Activated CD4-positive, alpha-beta T cell treated with anti-CD3 and anti-CD28 coated beads, Interleukin-2, Interleukin-6, amounts not matched to agents 100 ng/mL and 50 ng/mL, durations not matched to agents 16 hours and 8 hours (primary cell): ENCODE measurements around the gene MPHOSPH9.
A peak's percentile ranks its signal among the peaks of the same experiment; 100 is the strongest.

Experiments used
- DNase-seq: peaks from one replicate; pipeline ENCODE4 v3.0.0-alpha.2; 2020

MPHOSPH9 gene

DNA sequence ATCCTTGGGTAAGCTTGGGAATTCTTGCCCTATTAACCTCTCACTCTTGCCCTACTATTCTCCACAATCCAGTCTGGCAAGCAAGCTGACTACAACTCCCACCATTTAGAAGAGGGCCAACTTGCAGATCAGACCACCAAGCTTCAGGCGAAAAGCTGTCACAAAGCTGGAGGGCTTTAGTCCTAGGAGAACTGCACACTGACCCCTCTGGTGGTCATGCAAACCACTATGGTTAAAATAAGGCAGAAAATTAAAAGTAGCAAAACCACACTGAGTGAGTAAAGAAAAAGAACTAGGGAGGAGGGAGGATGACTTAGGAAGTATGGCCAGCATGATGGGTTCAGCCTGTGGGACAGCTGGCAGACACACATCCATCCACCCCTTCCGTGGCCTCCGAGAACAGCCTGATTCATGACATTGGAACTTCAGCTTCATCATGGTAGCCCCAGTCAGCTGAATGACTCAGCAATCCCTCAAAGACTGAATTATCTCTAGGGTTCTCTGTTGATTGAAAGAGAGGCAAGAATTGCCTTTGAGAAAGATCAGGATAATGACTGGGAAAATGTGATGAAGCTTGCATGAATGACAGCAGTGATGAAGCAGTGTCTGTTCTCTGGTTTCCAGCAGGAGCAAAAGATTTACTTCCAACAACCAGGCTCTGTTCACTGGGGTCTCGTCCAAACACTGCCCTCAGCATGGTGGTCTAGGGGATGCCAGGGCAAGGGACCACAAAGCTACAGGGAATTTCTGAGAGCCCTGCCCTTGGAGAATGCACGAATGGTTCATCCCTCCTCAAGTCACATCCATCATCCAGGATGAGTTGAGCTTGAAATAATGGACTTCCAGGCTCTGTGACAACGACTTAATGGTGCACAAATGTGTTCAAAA is 106.4 kb downstream of the MPHOSPH9 start:
- no peak for DNase-seq

DNA sequence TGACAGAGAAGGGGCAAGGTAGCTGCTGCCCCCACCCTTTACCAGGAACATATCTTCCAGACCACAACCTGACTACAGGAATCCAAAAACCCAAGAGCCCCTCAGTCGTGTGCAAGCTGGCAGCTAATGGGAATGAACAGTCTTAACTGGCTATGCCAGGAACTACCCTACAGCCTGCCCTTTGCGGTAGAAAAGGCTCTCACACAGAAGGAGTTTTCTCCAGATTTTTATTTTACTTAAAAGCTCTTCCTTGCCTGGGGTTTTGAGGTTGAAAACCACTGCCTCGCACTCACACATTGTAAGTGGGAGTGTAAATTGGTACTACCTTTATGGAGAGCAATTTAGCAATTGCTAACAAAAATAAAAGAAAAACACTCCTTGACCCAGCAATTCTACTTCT is 110.3 kb downstream of the MPHOSPH9 start:
- DNase-seq = no peak

- DNase-seq = no peak
Measured at GRCh38 chr12:123121670-123122069, 111.3 kb downstream of the MPHOSPH9 start.

GRCh38 chr12:123120452-123121166 is 112.3 kb downstream of the MPHOSPH9 start:
- DNase-seq = peak; percentile 38

DNA sequence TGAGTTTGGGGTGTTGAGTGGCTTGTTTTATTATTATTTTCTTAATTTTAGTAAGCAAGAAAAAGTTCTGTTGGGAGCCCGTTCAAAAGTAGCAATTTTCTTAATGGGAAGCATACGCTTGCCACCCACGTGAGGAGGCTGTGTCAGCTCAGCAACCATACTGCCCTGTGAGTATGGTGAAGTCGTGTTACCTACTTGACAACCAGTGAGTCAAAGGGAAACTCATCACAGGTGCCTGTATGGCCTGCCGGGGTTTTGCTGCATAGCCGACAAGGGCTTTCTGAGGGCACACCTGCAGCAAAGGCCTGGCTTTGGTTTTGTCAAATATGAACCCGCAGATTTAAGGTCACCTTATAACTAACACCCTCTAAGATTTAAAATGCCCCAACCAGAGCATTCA is 113.1 kb downstream of the MPHOSPH9 start:
- DNase-seq = peak; percentile 65

GRCh38 chr12:123118497-123118896 is 114.4 kb downstream of the MPHOSPH9 start:
- no peak for DNase-seq

DNA sequence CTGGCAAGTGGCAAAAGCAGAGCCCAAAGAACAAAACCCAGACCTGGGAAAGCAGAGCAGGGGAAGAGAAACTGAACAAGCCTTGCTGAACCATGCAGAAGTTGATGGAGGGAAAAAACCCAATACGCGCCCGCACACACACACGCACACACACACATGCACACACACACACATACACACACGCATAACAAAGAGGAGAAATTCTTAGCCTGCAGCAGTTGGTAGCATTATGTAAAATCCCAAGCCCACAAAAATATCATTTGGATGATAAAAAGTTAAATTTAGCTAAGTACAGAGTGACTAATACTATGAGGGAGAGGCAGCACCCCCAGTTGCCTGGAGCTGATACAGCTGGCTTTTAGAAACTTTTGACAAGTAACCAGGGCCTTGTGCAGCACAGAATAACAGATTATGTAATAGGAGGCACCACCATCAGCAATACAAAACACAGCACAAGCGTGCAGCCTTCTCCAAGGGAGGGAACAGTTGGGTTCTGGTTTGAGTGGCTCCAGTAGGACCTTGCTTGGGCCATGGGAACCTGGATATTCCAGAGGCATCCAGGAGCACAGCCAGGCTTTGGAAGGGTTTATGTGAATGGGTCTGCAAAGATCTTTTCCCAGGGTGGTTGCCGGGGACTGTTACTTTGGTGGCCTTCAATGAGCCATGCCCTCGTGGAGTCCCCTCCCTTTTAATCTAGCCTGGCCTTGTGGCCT is 117.4 kb downstream of the MPHOSPH9 start:
- no peak for DNase-seq

DNA sequence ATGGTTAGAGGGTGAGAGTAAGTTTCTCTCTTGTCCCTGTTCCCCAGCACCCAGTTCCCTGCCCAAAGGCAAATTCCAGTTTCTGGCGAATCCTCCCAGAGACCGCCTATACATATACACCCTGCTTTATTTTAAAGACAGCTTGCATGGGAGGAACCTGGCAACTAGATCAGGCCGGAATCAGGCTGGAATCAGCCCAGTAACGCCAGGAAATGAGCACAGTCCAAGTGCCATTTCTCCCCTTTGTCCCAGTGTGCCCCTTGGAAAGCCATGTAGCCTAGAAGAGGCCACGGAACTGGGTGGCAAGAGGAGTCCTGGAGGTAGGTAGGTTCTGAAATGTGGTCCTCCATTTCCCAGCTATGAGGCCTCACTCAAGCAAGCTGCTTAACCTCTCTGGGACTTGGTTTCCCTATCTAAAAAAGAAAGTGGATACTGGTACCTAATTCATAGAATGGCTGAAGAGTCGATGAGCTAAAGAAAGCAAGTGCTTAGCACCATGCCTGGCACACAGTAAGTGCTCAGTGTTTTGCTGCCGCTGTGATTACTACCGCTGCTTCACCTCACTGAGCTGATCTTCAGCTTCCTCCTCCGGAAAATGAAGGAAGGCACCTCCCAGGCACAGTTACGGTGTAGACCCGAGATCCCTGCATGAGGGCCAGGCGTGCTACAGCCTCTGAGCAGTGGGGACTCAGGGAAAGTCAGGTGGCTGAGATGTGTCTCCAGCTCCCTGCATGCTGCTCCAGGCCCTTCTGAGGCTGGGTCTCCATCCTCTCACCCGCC is 118.4 kb downstream of the MPHOSPH9 start:
- no peak for DNase-seq

DNA sequence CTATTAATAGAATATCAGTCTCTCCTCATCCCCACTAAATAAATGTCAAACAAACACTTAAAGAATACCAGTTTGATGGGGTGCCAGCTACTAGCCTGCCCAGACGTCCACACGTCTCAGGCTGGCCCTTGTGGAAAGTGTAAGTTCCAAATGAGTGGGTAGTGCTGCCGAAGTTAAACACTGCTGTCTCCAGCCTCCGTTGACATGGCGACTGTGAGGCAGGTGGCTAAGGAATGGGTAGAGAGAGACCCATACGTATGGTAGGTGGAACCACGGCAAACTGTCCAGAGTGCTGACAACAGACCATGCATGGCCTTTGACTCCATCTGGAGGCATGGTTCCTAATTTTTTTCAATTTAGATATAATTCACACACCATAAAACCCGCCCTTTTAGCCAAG is 119.9 kb downstream of the MPHOSPH9 start:
- DNase-seq = no peak

GRCh38 chr12:123111498-123112165 is 121.3 kb downstream of the MPHOSPH9 start:
- no peak for DNase-seq

DNA sequence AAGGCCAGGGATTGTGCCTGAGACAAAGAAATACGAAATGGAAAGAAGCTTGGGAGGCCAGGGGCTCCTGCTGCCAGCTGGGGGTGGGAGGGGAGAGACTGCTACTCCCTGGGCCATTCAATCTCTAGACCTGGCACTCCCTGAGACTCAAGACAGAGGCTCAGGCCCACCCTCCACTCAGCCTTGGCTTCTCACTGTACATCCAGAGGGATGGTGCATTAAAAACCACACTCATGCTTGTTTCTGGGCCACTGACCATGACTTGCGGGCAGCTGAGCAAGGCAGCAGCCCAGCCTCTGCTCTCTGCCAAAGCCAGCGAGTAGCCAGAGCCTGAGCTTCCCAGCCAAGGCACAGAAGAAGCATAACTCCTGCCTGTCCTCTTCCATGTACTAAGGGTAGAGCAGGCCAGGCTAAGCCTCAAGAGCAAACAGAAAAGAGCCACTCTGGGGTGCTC is 123.6 kb downstream of the MPHOSPH9 start:
- DNase-seq = no peak

- DNase-seq = no peak
Measured at GRCh38 chr12:123108682-123109066, 124.3 kb downstream of the MPHOSPH9 start.

DNA sequence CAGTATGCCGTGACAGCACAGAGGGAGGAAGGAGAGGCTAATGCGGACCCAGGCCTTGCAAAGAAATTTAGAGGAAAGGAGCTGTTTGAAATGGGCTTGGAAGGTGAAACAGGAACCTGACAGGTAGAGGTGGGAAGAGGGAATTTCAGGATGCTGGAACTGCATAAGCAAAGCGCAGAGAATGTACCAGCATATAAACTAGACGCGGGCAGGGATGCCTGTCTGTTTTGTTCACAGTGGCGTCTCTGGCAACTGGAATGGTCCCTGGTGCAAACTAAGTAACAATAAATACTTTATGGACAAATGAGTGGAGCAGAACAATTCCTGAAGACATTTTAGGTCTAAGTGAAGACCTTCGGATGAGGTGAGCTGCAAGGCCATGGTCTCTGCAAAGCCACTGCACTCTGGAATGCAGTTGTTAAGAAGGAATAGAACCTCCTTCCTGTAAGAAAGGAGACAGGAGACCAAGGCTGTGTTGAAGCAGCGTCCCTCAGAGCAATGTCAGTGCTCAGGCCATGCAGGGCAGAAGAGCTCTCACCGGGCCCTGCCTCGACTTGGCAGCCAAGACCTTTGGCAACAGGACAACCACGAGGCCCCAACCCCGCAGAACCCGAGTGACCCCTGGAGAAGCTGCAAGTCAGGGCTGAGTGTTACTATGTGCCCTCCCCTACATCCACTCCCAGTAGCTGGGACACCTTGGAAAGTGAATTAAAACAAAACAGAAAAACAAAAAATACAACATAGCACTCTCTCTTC is 124.8 kb downstream of the MPHOSPH9 start:
- no peak for DNase-seq

- peak; percentile 61 for DNase-seq
Measured at GRCh38 chr12:123106640-123107359, 126.1 kb downstream of the MPHOSPH9 start.

- DNase-seq = no peak
Measured at GRCh38 chr12:123105211-123105826, 127.6 kb downstream of the MPHOSPH9 start.

DNA sequence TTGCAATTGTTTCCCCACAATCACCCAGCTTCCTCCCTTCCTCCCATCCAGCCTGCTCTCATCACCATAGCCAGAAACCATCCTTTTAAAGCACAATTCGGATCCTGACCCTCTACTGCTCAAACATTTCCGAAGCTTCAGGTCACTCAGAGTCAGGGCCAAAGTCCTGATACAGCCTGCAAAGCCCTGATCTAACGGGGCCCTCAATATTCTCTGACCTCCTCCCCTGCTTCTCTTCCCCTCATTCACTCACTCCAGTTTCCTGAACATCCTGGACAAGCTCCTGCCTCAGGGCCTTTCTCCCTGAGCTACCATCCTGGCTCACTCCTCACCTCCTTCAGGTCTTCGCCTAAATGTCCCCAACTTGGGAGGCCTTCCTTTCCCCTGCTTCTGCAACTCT is 128.1 kb downstream of the MPHOSPH9 start:
- no peak for DNase-seq
